GM13976 (cell line): Measurements from ENCODE around the gene HLA-B.

Source experiments
- DNase-seq: peaks from one replicate; pipeline ENCODE4 v3.0.0; 2012; ENCODE audit warnings: low spot score
- CTCF ChIP-seq: IDR thresholded peaks from 2 replicates; pipeline ENCODE4 v1.5.1; 2012; ENCODE audit warnings: borderline replicate concordance, mild to moderate bottlenecking; ENCODE audit not compliant: insufficient read depth; ENCODE audit errors: extremely low read depth, missing control alignments, control extremely low read depth
- in situ Hi-C: fragments of 300-500 bp; cut with MboI; formaldehyde crosslinking; loops from one replicate; pipeline ENCODE4 v1.12.0; 2022; ENCODE audit warnings: low sequenced_read_pairs, mixed read lengths, inconsistent platforms; ENCODE audit not compliant: unreplicated experiment

The HLA-B gene

GRCh38 chr6:31332637-31333602, 24.1 kb downstream of the HLA-B start:
- TF ChIP-seq CTCF = no peak
- DNase-seq = peak; percentile 24
- in situ Hi-C loops = no loop called here

- TF ChIP-seq CTCF = no peak
- in situ Hi-C loops = no loop called here
- DNase-seq = no peak
These were observed 28.5 kb downstream of the HLA-B start for GRCh38 chr6:31328355-31328960.

- no peak for DNase-seq
- no peak for TF ChIP-seq CTCF
- in situ Hi-C loops = no loop called here
These were observed 35.2 kb downstream of the HLA-B start for GRCh38 chr6:31321820-31322219.

- TF ChIP-seq CTCF = no peak
- in situ Hi-C loops = no loop called here
- no peak for DNase-seq
These were observed 35.8 kb downstream of the HLA-B start for GRCh38 chr6:31321005-31321707.

GRCh38 chr6:31317036-31317435, 39.9 kb downstream of the HLA-B start:
- no peak for TF ChIP-seq CTCF
- no peak for DNase-seq
- in situ Hi-C loops = no loop called here

GRCh38 chr6:31309641-31310040, 47.3 kb downstream of the HLA-B start:
- in situ Hi-C loops = no loop called here
- DNase-seq = no peak

More at GRCh38 chr6:31309641-31310040, 47.3 kb downstream of the HLA-B start:
- TF ChIP-seq CTCF = no peak
